ENCODE results near the gene KRT31. TPM values are rescaled to one million over a fixed set of nuclear protein-coding genes. Genes with fewer than 3 reads are reported as not detected.
"Not testable (repeated sequence)": the region's sequence is repeated elsewhere in the genome, so short reads cannot be mapped to it uniquely, and the experiment has no call there.

KRT31 gene
- total RNA-seq, 1 experiment from 2014 or later, result not detected

DNA sequence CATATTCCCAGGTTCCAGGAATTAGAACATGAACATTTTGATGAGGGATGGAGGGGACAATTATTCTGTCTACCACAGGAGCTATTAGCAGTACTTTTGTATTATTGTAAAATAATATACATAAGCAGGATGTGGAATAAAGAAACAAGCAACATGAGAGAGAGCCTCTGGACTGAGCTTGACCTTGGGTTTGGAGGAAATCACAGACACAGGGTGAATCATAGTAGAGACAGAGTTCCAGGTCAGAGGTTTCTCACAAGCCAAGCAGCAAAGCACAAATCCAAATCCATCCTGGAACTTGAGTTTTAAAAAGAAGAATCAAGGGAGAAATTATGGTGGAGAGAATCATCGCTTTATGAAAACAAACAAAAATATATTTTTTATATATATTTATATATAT, 5.1 kb downstream of the KRT31 start:
- Histone ChIP-seq H3K4me3 (no peak overlapping the region), H3K27ac (no peak overlapping the region), H3K9me3 (replicated peaks) (no peaks in the 10 kb centered on the region), H3K4me1 (replicated peaks) (peaks cover 5% of the 10 kb centered on the region; the same call in 1 of the 2 replicates), H3K27me3 (replicated peaks) (no peaks in the 10 kb centered on the region), H3K36me3 (no peaks in the 10 kb centered on the region)
- DNase-seq (ENCODE audit: low read depth in 1 of 2, low spot score in 2 of 2), result no peak

- Histone ChIP-seq H3K36me3 (no peaks in the 10 kb centered on the region), H3K9me3 (replicated peaks) (no peaks in the 10 kb centered on the region), H3K4me1 (replicated peaks) (peaks cover 5% of the 10 kb centered on the region; the same call in 1 of the 2 replicates), H3K27ac (no peak overlapping the region), H3K4me3 (no peak overlapping the region), H3K27me3 (replicated peaks) (no peaks in the 10 kb centered on the region)
- DNase-seq (ENCODE audit: low read depth in 1 of 2, low spot score in 2 of 2), result no peak
These were observed 5.9 kb downstream of the KRT31 start for GRCh38 chr17:41391535-41391934.

DNA sequence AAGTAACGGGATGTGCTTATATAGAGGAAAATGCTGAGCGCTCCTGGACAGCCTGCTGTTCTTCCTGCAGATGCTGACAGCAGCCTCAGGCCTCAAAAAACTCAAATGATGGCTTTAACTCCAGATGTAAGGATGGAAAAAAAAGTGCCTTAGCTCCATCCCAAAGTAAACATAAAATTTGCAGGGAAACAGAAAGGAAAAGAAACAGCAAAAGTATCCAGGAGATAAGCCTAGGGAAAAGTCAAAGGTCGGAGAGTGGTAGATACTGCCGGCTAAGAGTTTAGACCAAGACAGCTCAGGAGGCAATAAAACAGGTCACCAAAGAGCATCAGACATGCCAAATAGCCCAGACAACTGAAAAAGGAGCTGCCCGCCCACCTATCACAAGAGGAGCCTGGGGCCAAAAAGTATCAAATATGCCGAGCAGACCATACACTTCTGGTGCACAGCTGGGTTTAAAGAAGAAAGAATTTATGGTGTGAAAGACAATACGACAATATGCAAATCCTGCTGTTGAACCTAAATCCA, 6.9 kb downstream of the KRT31 start:
- Histone ChIP-seq H3K36me3 (no peaks in the 10 kb centered on the region), H3K4me1 (replicated peaks) (peaks cover 5% of the 10 kb centered on the region; the same call in 1 of the 2 replicates), H3K27me3 (replicated peaks) (no peaks in the 10 kb centered on the region), H3K9me3 (replicated peaks) (0 out of 2 replicates have a peak, but pooled peaks cover 2% of the 10 kb centered on the region), H3K4me3 (no peak overlapping the region), H3K27ac (no peak overlapping the region)
- DNase-seq (ENCODE audit: low read depth in 1 of 2, low spot score in 2 of 2), result no peak

GRCh38 chr17:41387670-41388069, 9.7 kb downstream of the KRT31 start:
- H3K27me3 ChIP-seq (replicated peaks), result no peaks in the 10 kb centered on the region
- H3K27ac ChIP-seq, result no peak overlapping the region
- H3K4me1 ChIP-seq (replicated peaks), result peaks cover under 1% of the 10 kb centered on the region; the same call in 1 of the 2 replicates
- 0 out of 2 replicates have a peak, but pooled peaks cover 2% of the 10 kb centered on the region for H3K9me3 ChIP-seq (replicated peaks)
- H3K4me3 ChIP-seq, result no peak overlapping the region
- no peak for DNase-seq (ENCODE audit: low read depth in 1 of 2, low spot score in 2 of 2)
- H3K36me3 ChIP-seq, result no peaks in the 10 kb centered on the region

GRCh38 chr17:41386227-41386626, 11.2 kb downstream of the KRT31 start:
- H3K4me3 ChIP-seq, result no peak overlapping the region
- H3K4me1 ChIP-seq (replicated peaks), result peaks cover 15% of the 10 kb centered on the region
- no peak for DNase-seq (ENCODE audit: low read depth in 1 of 2, low spot score in 2 of 2)
- 0 out of 2 replicates have a peak, but pooled peaks cover 2% of the 10 kb centered on the region for H3K9me3 ChIP-seq (replicated peaks)
- no peaks in the 10 kb centered on the region for H3K27me3 ChIP-seq (replicated peaks)
- no peak overlapping the region for H3K27ac ChIP-seq
- no peaks in the 10 kb centered on the region for H3K36me3 ChIP-seq

GRCh38 chr17:41383690-41384089, 13.7 kb downstream of the KRT31 start:
- H3K4me3 ChIP-seq, result no peak overlapping the region
- DNase-seq (ENCODE audit: low read depth in 1 of 2, low spot score in 2 of 2), result no peak
- H3K9me3 ChIP-seq (replicated peaks), result 0 out of 2 replicates have a peak, but pooled peaks cover 2% of the 10 kb centered on the region
- H3K4me1 ChIP-seq (replicated peaks), result peaks cover 32% of the 10 kb centered on the region
- no peak overlapping the region for H3K27ac ChIP-seq
- H3K36me3 ChIP-seq, result no peaks in the 10 kb centered on the region
- no peaks in the 10 kb centered on the region for H3K27me3 ChIP-seq (replicated peaks)

DNA sequence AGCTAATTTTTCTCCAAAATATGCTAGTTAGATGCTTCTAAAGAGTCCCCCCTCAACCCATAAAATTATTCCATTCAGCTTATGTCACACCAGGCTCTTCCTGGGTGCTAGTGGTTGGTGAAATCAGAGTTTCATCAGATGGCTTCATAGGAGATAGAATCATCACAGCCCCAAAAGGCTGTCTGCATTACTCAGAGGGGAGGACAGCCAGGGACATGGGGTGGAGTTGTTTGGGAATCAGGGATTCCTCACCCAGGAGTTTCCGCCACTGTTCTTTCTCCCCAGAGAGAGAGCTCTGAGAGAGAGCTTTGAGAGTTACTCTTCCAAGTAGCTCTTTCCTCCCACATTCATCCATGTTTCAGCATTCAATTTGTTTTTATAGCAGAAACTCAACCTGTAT, 15.0 kb downstream of the KRT31 start:
- Histone ChIP-seq H3K9me3 (replicated peaks) (0 out of 2 replicates have a peak, but pooled peaks cover 2% of the 10 kb centered on the region), H3K27ac (no peak overlapping the region), H3K4me1 (replicated peaks) (peaks cover 41% of the 10 kb centered on the region), H3K36me3 (no peaks in the 10 kb centered on the region), H3K27me3 (replicated peaks) (no peaks in the 10 kb centered on the region), H3K4me3 (no peak overlapping the region)
- no peak for DNase-seq (ENCODE audit: low read depth in 1 of 2, low spot score in 2 of 2)

DNA sequence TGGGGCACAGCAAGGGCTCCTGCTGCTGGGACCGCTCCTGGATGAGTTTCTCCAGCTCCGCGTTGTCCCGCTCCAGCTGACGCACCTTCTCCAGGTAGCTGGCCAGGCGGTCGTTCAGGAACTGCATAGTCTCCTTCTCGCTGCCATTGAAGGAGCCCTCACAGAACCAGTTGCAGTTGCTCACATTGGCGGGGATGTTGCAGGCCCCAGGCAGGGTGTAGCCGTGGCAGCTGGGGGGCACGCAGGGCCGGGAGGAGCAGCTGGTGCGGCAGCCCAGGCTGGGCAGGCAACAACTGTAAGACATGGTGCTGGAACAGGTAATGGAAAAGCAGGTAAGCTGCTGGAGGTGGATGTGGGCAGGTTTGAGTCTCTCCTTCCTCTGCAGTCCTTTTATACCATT, 15.5 kb downstream of the KRT31 start, which contains the start of gene KRT34:
TSS of gene KRT34 (minus strand) at position 364 of the 400 bp plus-strand sequence. CDS start at position 304, 60 bp downstream.
- peak within 1 kb of the TSS; percentile 94 for H3K27ac ChIP-seq
- H3K4me3 ChIP-seq; H3K27me3 ChIP-seq (replicated peaks); H3K9me3 ChIP-seq (replicated peaks); DNase-seq (ENCODE audit: low read depth in 1 of 2, low spot score in 2 of 2); H3K36me3 ChIP-seq: not testable (repeated sequence)
- peaks cover 42% of the 10 kb centered on the region for H3K4me1 ChIP-seq (replicated peaks)

DNA sequence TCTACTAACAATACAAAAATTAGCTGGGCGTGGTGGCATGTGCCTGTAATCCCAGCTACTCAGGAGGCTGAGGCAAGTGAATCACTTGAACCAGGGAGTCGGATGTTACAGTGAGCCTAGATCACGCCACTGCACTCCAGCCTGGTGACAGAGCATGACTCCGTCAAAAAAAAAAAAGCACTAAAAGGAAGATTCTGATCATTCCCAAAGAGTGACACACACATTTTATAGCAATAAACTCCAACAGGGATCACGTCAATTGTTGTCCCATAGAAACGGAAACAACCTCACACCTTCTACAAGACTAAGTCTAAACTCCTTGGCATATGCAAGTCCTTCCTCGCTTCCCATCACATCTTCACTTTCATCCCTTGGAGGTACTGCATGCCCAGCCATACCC, 17.3 kb downstream of the KRT31 start:
- not testable (repeated sequence) for H3K4me3 ChIP-seq; H3K27me3 ChIP-seq (replicated peaks); H3K9me3 ChIP-seq (replicated peaks); H3K36me3 ChIP-seq
- H3K4me1 ChIP-seq (replicated peaks), result peaks cover 42% of the 10 kb centered on the region
- DNase-seq (ENCODE audit: low read depth in 1 of 2, low spot score in 2 of 2), result peak; percentile 79 to 91
- peak overlapping the region; percentile 94 for H3K27ac ChIP-seq

DNA sequence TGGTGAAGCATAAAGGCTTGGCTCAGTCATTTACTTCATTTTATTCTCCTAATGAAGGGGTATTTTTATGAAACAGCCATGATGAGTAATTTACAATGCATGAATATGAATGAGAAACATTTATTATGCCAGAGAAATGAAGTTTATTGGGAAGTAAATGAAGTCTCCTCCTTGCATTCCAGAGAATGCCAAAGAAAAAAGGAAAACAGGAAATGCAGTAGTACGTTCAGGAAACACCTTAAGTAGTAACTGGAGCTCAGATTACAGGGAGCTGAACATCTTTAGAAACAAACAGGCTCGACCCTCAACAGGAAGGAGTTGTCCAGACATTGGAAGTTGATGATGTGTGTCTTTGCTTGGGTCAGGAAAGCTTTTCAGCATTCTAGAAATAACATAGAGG, 19.9 kb downstream of the KRT31 start:
- Histone ChIP-seq H3K4me3 (no peak overlapping the region), H3K9me3 (replicated peaks) (no peaks in the 10 kb centered on the region), H3K4me1 (replicated peaks) (peaks cover 41% of the 10 kb centered on the region), H3K36me3 (no peaks in the 10 kb centered on the region), H3K27ac (peak overlapping the region; percentile 31), H3K27me3 (replicated peaks) (no peaks in the 10 kb centered on the region)
- DNase-seq (ENCODE audit: low read depth in 1 of 2, low spot score in 2 of 2), result peak in 1 of 2 experiments; percentile 4

- H3K27ac ChIP-seq, result no peak within 1 kb of the TSS
- H3K4me3 ChIP-seq, result no peak within 1 kb of the TSS
- no peak for DNase-seq (ENCODE audit: low read depth in 1 of 2, low spot score in 2 of 2)
- no peaks in the 10 kb centered on the region for H3K9me3 ChIP-seq (replicated peaks)
- H3K4me1 ChIP-seq (replicated peaks), result peaks cover 17% of the 10 kb centered on the region
- no peaks in the 10 kb centered on the region for H3K27me3 ChIP-seq (replicated peaks)
- no peaks in the 10 kb centered on the region for H3K36me3 ChIP-seq
These were observed 27.7 kb downstream of the KRT31 start, which contains the start of gene KRT33B for GRCh38 chr17:41369713-41370112. TSS of gene KRT33B (minus strand) at chr17:41369813. CDS start at chr17:41369750, 63 bp downstream.

- H3K4me3 ChIP-seq, result no peak overlapping the region
- DNase-seq (ENCODE audit: low read depth in 1 of 2, low spot score in 2 of 2), result no peak
- no peaks in the 10 kb centered on the region for H3K27me3 ChIP-seq (replicated peaks)
- no peaks in the 10 kb centered on the region for H3K9me3 ChIP-seq (replicated peaks)
- H3K36me3 ChIP-seq, result no peaks in the 10 kb centered on the region
- H3K4me1 ChIP-seq (replicated peaks), result peaks cover 17% of the 10 kb centered on the region
- no peak overlapping the region for H3K27ac ChIP-seq
These were observed 28.4 kb downstream of the KRT31 start for GRCh38 chr17:41369023-41369422.

GRCh38 chr17:41367426-41368075, 29.9 kb downstream of the KRT31 start:
- Histone ChIP-seq H3K27me3 (replicated peaks) (no peaks in the 10 kb centered on the region), H3K36me3 (no peaks in the 10 kb centered on the region), H3K4me3 (no peak overlapping the region), H3K9me3 (replicated peaks) (no peaks in the 10 kb centered on the region), H3K4me1 (replicated peaks) (peaks cover 17% of the 10 kb centered on the region), H3K27ac (peak overlapping the region; percentile 47)
- peak in 1 of 2 experiments; percentile 45 for DNase-seq (ENCODE audit: low read depth in 1 of 2, low spot score in 2 of 2)

GRCh38 chr17:41366070-41366469, 31.3 kb downstream of the KRT31 start:
- Histone ChIP-seq H3K4me3 (no peak overlapping the region), H3K27ac (no peak overlapping the region), H3K27me3 (replicated peaks) (no peaks in the 10 kb centered on the region), H3K36me3 (no peaks in the 10 kb centered on the region), H3K9me3 (replicated peaks) (no peaks in the 10 kb centered on the region), H3K4me1 (replicated peaks) (peaks cover 22% of the 10 kb centered on the region)
- DNase-seq (ENCODE audit: low read depth in 1 of 2, low spot score in 2 of 2), result no peak

All from SJSA1 (cell line).